SIG-M5 treated with dmso at 0.1 percent for 504 hours (cell line): ENCODE results near the gene SLC38A3.

Experiments
- DNase-seq: peaks from one replicate; lab custom pipeline; 2025; ENCODE audit not compliant: unreplicated experiment; lab: John Stamatoyannopoulos, UW

Gene SLC38A3

DNA sequence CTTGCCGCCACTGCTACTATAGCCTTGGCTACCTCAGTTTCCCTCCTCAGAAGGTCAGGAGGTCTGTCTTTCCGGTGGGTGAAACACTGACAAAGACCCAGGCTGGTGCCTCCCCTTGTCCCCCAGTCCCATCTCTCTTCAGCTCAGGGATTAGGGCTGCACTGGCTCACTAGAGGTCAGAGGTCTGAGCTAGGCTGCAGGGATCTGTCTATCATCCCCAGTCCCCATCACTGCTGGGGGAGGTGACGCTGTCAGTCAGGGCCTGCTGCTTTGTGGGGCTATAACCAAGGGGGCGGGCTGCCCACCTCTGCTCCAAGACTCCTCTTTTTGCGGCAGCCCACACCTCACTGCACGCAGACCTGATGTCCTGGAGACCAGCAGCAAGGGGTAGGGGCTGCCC, 36.3 kb upstream of the SLC38A3 start:
- no peak for DNase-seq

DNA sequence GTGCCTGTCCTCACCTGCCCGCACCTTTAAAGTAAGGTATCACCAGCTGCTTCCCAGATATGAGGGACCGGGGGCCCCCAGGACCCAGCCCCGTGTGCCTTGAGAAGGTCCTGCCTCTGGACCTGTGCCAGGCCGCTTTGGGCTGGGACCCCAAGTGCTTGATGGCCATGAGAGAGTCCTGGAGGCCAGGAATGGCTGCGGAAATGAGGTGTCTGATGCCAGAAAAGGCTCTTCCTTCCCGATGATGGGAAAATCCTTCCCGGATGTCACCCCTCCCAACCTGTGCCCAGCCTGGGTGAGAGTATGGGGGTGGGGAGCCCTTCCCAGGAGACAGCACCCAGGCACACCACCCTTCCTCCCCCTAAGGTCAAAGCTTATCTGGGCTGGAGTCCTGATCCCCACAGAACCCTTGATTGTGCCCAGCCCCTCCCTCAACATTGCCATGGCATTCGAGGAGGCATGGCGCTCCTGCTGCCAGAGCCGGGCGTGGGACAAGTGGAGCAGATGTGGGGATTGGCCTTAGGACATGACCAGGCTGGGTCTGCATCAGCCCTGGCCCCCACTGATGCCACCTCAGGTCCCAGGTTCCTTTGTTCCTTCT, 35.7 kb upstream of the SLC38A3 start:
- DNase-seq: no peak

DNA sequence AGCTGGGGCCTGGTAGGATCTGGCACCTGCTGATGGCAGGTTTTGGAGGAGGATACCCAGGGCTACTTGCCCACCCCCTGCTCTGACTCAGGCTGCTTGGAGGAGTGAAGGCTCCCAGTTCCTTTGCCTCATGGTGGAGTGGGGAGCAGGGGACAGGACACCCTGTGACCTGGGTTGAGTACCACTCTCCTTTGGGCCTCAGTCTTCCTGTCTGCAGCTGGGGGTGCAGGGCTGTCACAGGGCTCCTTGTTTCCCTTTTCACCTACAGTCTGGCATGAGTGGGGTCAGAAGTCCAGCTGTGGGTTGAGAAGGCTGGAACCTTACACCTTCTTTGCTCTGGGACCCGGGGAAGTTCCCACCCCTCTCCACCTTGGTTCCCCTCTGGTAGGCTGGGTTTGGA, 35.2 kb upstream of the SLC38A3 start:
- DNase-seq: no peak

DNA sequence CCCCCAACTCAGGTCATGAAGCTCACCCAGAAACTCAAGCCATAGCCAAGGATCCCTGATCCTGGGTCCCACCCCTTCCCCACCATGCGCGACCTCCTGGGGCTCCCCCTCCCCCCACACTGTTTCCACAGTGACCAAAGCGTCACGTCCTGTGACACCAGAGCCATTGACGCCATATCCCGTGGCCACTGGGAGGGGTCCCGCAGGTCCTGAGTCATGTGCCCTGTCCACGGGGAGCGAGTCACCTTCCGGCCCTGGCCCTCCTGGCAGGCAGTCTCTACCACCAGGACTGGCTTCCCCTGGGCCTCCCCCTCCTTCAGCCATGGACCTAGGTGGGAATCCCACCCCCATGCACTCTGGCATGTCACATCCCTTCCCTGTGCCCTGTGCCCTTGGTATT, 34.4 kb upstream of the SLC38A3 start:
- no peak for DNase-seq

DNA sequence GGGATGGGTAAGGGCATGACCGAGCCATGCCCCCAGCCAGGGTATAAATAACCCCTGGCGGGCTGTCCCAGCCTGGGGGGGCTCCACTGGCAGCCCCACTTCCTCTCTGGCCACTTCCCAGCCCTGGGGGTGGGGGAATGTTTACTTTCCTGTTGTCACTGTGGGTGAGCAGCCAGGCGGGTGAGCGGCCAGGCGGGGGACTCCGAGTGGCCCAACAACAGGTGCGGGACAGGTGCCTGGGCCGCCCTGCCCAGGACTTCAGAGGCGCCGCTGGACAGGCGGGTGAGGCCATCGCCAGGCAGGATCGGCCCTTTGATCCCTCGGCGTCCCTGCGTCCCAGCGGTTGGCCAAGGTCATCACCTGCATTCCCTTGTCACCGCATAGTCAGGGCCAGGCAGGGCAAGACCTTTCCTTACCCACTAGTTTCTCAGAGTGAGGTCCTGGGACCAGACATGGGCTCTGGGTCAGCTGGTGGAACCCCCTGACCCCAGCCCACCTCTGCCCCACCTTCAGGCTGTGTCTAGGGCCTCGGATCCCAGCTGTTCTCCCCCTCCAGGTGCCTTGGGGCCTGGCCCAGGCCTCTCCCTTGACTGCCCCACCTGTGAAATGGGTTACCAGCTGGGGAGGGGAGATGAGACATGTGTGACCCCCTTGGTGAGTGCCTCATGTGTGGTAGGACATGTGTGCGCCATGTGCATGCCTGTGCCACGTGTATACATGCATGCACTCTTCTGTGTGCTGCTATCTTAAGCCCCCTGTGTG, 33.4 kb upstream of the SLC38A3 start:
- no peak for DNase-seq

DNA sequence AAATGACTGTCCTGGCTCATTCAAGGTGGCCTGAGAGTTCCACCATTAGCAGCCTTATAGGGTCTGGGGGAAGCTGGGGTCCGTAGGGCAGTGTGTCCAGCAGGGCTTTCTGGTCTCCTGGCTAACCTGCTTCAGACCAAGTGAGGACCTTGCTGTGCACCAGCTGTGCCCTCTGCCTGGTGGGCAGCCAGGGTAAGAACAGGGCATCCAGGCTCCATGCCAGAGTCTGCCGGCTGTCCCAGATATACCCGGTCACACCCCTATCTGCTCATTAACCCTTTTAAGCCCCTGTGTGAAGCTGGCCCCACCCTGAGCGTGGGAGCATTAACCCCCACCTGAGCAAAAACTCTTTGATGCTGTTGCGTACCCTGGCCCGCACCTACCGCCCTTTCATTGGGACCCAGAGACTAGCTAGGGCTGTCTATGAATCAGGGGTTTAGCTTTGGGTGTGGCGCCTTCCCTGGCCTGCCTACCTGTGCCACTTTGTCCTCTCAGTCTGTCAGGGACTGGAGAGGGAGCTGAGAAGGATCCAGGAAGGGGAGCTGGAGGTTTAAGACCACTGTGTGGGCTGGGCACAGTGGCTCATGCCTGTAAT, 32.3 kb upstream of the SLC38A3 start:
- DNase-seq: no peak

DNA sequence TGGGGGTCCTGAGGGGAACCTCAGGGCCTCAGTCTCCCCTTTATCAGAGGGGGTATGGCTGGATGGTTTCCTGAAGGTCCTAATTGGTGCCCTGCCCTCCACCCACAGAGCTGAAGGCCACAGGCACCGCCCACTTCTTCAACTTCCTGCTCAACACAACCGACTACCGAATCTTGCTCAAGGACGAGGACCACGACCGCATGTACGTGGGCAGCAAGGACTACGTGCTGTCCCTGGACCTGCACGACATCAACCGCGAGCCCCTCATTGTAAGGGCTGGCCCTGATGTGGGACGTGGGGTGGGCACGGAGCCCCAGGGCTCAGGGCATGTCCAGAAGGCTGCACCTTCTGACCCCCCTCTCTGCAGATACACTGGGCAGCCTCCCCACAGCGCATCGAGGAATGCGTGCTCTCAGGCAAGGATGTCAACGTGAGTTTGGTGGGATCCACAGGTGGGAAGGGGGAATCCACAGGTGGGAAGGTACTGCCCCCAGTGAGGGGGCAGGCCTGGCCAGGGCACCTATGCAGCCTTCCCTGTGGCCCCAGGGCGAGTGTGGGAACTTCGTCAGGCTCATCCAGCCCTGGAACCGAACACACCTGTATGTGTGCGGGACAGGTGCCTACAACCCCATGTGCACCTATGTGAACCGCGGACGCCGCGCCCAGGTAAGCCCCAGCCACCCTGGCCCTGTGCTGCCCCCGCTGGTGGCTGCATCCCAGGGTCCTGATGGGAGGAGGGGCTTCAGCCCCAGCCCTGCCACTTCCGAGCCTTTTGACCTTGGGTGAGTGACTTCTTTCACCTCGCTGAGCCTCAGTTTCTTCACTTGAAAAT, 31.2 kb upstream of the SLC38A3 start:
- peak; percentile 30 for DNase-seq

DNA sequence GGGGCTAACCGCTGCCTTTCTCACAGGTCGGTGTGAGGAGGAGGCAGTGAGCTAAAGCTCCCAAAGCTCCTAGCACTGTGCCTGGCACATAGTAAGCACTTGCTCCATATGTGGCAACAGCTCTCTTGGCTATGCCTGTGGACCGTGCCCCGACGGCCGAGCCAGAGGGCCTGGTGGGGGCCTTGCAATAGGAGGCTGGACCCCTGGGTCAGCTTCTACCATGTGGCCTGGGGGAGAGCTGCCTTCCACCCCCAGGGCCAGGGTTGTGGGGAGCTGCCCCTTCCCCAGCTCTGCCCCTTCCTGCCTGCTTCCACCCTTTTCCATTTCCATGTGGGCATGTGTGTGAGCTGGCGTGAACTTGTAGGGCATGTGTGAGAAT, 30.6 kb upstream of the SLC38A3 start:
- no peak for DNase-seq

DNA sequence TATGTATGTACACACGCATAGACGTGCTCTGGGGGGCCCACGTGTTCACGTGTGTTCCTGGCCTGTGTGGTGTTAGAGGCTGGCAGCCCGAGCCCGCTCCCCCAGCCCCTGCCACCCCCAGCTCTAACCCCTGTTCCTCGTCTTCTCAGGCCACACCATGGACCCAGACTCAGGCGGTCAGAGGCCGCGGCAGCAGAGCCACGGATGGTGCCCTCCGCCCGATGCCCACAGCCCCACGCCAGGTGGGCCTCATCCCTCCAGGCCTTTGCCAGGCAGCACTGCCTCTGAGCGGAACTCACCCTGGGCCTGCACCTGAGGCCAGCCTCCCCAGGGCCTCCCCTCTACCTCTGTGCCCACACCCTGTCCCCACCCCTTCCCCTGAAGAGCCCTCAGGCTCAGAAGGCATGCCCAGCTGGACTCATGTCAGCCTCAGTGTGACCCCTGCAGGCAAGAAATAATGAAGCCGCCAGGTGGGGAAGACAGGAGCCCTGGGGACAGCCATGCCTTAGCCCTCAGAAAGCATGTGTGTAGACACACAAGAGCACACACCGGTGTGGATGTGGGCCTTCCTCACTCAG, 30.0 kb upstream of the SLC38A3 start:
- no peak for DNase-seq

DNA sequence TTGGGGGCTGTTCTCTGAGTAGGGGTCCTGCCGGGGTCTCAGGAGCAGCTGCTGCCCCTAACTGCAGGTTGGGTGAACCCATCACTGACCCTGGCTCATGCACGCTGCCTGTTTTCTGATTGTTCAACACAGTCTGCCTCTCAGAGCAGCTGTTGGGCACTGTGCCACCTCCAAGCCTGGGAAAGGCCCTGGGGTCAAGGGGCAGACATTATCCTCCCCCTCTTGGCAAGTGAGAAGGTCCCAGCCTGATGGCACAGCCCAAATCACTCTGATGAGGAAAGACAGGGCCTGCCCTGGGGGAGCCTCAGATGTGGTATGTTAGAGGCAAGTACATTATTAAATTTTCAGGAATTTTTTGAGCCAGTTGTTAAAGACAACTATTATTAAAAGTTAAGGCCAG, 27.7 kb upstream of the SLC38A3 start:
- DNase-seq: no peak

DNA sequence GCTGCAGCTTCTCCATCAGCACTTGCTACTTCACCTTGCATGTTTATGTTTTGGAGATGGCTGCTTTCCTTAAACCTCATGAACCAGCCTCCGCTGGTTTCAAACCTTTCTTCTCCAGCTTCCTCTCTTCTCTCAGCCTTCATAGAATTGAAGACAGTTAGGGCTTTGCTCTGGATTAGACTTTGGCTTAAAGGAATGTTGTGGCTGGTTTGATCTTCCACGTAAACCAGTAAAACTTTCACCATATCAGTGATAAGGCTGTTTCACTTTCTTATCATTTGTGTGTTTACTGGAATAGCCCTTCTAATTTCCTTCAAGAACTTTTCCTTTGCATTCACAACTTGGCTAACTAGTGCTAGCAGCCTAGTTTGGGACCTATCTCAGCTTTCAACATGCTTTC, 25.4 kb upstream of the SLC38A3 start:
- no peak for DNase-seq

DNA sequence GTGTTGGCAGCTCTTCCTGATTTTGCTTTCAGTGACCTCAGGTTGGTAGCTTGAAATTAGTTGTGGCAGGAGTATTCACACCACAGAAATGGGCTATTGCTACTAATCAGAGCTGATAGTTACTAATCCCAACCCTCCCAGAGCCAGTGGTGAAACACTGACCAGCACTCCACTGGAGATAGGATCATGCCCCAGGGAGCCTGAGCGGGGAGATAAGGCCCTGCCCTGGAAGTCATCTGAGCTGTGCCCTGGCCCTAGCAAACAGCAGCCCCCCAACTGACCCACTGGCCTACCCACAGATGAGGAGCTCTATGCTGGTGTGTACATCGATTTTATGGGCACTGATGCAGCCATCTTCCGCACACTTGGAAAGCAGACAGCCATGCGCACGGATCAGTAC, 23.1 kb upstream of the SLC38A3 start:
- no peak for DNase-seq

DNA sequence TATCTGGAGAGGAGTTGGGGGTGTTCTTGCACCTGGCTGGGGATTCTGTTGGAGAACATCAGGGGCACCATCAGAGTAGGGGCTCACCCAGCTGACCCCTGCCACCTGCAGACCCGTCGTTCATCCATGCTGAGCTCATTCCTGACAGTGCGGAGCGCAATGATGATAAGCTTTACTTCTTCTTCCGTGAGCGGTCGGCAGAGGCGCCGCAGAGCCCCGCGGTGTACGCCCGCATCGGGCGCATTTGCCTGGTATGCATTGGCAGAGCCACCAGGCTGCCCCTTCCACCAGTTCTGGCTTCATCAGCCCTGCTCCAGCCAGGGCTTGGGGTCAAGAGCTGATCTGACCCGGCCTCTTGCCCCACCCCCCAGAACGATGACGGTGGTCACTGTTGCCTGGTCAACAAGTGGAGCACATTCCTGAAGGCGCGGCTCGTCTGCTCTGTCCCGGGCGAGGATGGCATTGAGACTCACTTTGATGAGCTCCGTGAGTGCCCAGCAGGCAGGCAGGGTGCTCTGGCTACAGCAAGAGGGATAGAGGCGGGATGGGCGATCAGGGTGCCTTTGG, 22.5 kb upstream of the SLC38A3 start:
- DNase-seq: no peak

DNA sequence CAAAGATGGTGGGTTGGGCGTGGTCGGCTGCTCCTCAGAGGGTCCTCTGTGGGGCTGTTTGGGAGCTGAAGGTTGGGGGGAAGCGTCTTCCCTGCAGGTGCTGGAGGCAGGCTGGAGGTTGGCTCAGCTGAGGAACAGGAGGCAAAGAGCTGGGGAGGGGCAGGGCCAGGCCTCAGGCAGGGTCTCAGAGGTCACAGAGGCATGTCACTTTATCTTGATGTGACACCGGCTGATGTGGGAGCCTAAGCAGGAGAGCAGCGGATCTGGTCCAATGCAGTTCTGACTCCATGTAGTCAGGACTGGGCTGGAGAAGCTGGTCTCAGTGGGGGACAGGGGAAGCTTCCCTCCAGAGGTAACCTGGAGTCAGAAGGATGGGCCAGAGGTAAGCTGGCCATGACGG, 21.3 kb upstream of the SLC38A3 start:
- no peak for DNase-seq

DNA sequence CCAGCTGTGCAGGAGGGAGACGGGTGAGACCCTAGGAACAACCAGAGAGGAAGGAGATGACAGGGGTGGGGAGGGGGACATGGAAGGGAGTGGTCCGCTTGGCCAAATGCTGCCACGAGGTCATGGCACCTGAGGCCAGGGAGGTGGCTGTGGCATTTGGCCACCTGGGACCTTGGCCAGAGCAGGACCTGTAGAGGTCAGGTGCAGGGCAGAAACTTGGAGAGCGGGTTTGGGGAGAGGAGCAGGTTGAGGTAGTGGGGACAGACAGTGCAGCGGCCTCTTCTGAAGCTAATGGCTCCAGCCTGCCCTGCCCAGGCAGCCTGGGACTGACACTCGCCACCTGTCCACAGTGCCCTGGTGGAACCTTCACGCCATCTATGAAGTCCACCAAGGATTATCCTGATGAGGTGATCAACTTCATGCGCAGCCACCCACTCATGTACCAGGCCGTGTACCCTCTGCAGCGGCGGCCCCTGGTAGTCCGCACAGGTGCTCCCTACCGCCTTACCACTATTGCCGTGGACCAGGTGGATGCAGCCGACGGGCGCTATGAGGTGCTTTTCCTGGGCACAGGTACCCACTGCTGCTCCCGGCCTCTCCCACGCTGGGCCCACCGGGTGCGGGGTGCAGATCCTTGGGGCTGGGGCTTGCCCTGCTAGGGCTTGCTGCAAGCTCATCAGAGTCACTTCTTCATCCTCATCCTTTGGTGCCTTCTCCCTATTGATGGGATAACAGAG, 20.7 kb upstream of the SLC38A3 start:
- no peak for DNase-seq

DNA sequence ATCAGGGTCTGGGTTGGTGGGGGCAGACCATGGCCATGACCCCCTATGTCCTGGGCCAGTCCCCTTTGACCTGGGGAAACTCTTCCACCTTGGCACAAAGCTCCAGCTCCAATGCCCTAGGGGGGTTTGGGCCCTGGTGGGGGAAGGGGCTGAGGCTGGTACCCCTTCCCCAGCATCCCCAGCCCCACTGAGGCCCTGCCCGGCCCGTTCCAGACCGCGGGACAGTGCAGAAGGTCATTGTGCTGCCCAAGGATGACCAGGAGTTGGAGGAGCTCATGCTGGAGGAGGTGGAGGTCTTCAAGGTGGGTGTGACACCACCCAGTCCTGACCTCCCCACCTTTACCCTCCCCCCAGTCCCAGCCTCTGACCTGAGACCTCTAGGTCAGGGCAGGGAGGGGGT, 19.8 kb upstream of the SLC38A3 start:
- no peak for DNase-seq

DNA sequence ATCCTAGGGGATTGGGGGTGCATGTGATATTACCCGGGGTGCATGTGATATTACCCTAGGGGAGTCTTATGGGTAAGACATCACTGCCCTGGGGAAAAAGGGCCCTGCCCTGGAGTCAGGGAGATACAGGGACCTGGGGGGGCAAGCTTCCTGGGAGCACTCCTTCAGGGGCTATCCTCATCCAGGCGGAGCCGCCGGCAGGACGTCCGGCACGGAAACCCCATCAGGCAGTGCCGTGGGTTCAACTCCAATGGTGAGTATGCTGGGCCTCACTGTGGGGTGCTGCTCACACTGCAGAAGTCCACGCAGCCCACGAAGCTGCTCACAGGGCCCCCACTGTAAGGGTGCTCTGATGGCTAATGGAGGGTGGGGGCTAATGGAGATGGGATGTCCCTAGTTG, 19.0 kb upstream of the SLC38A3 start:
- no peak for DNase-seq

DNA sequence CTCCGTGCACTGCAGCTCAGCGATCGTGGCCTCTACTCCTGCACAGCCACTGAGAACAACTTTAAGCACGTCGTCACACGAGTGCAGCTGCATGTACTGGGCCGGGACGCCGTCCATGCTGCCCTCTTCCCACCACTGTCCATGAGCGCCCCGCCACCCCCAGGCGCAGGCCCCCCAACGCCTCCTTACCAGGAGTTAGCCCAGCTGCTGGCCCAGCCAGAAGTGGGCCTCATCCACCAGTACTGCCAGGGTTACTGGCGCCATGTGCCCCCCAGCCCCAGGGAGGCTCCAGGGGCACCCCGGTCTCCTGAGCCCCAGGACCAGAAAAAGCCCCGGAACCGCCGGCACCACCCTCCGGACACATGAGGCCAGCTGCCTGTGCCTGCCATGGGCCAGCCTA, 17.3 kb upstream of the SLC38A3 start:
- DNase-seq: no peak

DNA sequence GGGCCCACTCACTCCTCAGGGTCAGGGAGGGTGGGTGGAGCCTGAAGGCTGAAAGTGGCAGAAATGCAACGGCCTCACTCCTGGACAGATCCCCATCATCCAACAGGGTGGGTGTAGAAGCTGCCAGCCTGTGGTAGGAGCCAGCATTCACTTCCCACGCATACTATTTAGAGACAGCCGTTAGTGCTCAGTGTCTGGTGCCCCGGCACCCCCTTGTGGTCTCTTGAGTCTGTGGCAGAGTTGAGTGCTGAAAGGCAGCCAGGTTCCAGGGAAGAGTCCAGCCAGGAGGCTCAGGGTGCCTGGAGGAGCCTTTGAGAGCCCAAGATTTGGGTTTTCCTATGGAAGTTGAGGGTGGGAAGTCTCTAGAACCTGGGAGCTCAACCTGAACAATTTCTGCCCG, 15.8 kb upstream of the SLC38A3 start:
- DNase-seq: peak; percentile 83

DNA sequence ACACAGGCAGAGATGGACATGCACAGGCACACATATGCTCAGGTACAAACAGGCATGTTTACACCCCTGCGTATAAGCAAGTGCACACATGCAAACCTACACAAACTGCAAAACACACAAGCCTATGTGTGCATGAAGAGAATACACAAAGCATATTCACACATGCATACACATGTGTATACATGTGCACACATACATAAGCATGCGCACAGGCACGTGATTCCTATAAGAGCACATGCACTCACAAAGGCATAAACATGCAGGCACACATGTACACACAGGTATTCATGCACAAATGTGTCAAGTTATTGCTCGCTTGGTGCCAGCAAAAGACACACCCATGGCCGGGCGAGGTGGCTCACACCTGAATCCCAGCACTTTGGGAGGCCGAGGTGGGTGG, 15.1 kb upstream of the SLC38A3 start:
- DNase-seq: no peak
